GM06990 (cell line): ENCODE measurements around the gene IFNE.
A peak's percentile ranks its signal among the peaks of the same experiment; 100 is the strongest.

Experiments
- DNase-seq: peaks from one replicate; pipeline ENCODE4 v3.0.0-alpha.2; 2011; ENCODE audit not compliant: insufficient read length; ENCODE audit errors: extremely low read depth
- H3K27me3 ChIP-seq: replicated peaks from 2 replicates; pipeline ENCODE4 v1.6.0; 2011; ENCODE audit warnings: low read length; ENCODE audit not compliant: control insufficient read depth, insufficient read depth
- H3K36me3 ChIP-seq: 2 replicates; pipeline ENCODE4 v1.5.1; 2011; ENCODE audit warnings: low read length; ENCODE audit not compliant: control insufficient read depth, insufficient read depth
- H3K4me3 ChIP-seq: replicated peaks from 2 replicates; pipeline ENCODE4 v1.5.1; 2011; ENCODE audit warnings: low read depth, mild to moderate bottlenecking, control low read depth, low read length
- TF ChIP-seq, protein P1 (sequence below): IDR thresholded peaks from 2 replicates; pipeline ENCODE4 v1.5.1; 2011; ENCODE audit warnings: low read length, control low read depth, mild to moderate bottlenecking, inconsistent platforms; ENCODE audit not compliant: insufficient read depth, poor library complexity, severe bottlenecking

IFNE gene

DNA sequence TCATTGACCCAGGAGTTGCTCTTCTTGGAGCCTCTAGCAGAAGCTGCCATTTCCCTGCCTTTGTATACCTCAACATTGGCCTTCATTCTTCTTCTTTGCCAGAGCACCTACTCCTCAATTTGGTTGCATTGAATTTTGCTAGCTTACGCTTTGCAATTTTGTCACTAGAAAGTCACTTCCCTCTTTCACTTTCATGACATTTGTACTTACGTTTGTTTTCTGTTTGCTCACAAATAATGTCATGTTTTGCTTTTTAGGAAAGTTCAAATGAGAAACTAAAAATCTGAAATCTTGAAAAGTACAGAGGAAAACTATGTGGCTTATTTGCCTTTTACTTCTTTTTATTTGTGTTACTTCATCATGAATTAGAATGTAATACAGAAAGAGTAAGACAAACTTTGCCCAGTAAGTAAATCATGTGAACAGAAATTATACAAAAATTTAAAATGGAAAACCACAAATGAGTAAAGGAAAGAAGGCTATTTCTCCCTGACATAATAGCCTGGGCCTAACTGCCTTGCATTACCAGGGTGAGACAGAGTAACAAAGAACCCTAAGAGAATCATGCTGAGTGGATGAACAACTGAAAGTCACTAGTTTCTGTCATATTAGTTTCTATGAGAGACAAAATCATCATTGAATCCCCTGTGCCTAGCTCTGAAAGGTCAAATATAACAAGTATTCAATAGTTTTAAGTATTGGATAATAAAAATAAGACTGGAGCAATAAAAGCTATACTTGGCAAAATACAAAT, 49.3 kb downstream of the IFNE start:
- peak; percentile 22 for DNase-seq
- H3K27me3 ChIP-seq, result no peaks in the 10 kb centered on the region
- TF ChIP-seq, protein P1, sequence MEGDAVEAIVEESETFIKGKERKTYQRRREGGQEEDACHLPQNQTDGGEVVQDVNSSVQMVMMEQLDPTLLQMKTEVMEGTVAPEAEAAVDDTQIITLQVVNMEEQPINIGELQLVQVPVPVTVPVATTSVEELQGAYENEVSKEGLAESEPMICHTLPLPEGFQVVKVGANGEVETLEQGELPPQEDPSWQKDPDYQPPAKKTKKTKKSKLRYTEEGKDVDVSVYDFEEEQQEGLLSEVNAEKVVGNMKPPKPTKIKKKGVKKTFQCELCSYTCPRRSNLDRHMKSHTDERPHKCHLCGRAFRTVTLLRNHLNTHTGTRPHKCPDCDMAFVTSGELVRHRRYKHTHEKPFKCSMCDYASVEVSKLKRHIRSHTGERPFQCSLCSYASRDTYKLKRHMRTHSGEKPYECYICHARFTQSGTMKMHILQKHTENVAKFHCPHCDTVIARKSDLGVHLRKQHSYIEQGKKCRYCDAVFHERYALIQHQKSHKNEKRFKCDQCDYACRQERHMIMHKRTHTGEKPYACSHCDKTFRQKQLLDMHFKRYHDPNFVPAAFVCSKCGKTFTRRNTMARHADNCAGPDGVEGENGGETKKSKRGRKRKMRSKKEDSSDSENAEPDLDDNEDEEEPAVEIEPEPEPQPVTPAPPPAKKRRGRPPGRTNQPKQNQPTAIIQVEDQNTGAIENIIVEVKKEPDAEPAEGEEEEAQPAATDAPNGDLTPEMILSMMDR, result no peak
- no peaks in the 10 kb centered on the region for H3K36me3 ChIP-seq
- H3K4me3 ChIP-seq, result no peak overlapping the region
